ENCODE measurements around the gene LARGE1. TPM values are rescaled to one million over a fixed set of nuclear protein-coding genes. Genes with fewer than 3 reads are reported as not detected.

The LARGE1 gene
- total and polyA plus RNA-seq, 2 experiments from 2014 or later: 1.5 to 12.8 TPM

DNA sequence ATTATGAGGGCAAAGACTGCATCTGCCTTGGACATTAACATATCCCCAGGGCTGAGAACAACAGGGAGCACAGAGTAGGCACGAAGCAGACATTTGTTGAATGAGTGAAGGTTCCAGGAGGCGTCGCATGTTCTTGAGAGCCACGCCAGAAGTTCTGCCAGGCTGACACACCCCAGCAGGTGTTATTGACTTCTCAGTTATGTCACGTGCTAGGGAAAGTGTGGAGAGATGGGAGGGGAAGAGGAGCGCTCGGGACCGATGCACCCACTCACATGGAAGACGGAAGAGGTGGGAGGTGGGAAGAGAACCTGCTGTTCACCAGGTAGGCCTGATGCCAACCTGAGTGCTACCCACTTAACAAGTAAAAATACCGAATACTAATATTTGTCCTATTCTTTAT is 232.8 kb downstream of the LARGE1 start:
- H3K79me2 ChIP-seq (ENCODE audit: insufficient read depth): no peaks in the 10 kb centered on the region
- 95 to 96% methylated on average over 10 of the region's 10 CpGs for WGBS, 2 experiments (ENCODE audit: low coverage in 1 of 2, low lambda C conversion rate in 2 of 2, missing lambda C conversion rate in 2 of 2)
- in situ Hi-C loops (cut with MboI): no loop called here

DNA sequence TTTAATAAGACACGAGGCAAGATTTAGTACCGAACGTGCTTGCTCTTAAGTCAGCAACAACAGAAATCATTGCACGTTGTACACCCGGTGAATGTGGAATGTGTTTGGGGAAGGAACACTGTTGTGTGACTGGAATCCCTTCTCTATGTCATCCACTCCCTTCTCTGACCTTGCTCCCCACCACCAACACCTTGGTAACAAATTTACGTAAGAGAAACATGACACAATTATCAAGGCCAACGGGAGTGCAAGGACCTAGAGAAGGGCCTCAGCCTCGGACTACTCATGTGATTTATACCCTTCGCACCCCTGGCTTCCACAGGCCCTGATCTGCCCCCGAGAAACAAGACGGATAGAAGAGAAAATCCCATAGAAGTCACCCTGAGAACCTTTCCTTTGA is 236.2 kb downstream of the LARGE1 start:
- Histone ChIP-seq H3K27me3 (replicated peaks; ENCODE audit: insufficient read depth) (no peaks in the 10 kb centered on the region), H3F3A (ENCODE audit: insufficient read depth) (no peaks in the 10 kb centered on the region), H3K9me2 (ENCODE audit: insufficient read depth) (no peaks in the 10 kb centered on the region), H3K4me2 (ENCODE audit: unreplicated experiment) (no peak overlapping the region), H3K9ac (no peak overlapping the region), H3K79me2 (ENCODE audit: insufficient read depth) (no peaks in the 10 kb centered on the region), H3K36me3 (ENCODE audit: low read depth) (no peaks in the 10 kb centered on the region), H3K27ac (no peak overlapping the region), H3K4me3 (no peak overlapping the region), H4K20me1 (ENCODE audit: insufficient read depth) (no peaks in the 10 kb centered on the region), H2AFZ (no peak overlapping the region), H3K4me1 (ENCODE audit: insufficient read depth) (no peaks in the 10 kb centered on the region), H3K9me3 (ENCODE audit: low read depth) (no peaks in the 10 kb centered on the region)
- 95% methylated on average over 11 of the region's 11 CpGs for WGBS, 2 experiments (ENCODE audit: low coverage in 1 of 2, low lambda C conversion rate in 2 of 2, missing lambda C conversion rate in 2 of 2)
- DNase-seq: no peak
- in situ Hi-C loops (cut with MboI): no loop called here
- TF ChIP-seq EZH2phosphoT487 (IDR thresholded peaks at IDR 0.05; ENCODE audit: insufficient read depth, low read depth) (no peak), EZH2 (IDR thresholded peaks at IDR 0.05; ENCODE audit: insufficient read depth, poor library complexity, severe bottlenecking) (no peak)

More for the DNA sequence above, 232.8 kb downstream of the LARGE1 start:
- H3K9me3 ChIP-seq (ENCODE audit: low read depth): no peaks in the 10 kb centered on the region
- H4K20me1 ChIP-seq (ENCODE audit: insufficient read depth): no peaks in the 10 kb centered on the region
- no peaks in the 10 kb centered on the region for H3K4me1 ChIP-seq (ENCODE audit: insufficient read depth)
- H3K27ac ChIP-seq: no peak overlapping the region
- no peak overlapping the region for H3K4me2 ChIP-seq (ENCODE audit: unreplicated experiment)
- no peak overlapping the region for H3K9ac ChIP-seq
- H3K27me3 ChIP-seq (replicated peaks; ENCODE audit: insufficient read depth): no peaks in the 10 kb centered on the region
- H2AFZ ChIP-seq: no peak overlapping the region
- no peak for TF ChIP-seq EZH2phosphoT487 (IDR thresholded peaks at IDR 0.05; ENCODE audit: insufficient read depth, low read depth)
- TF ChIP-seq EZH2 (IDR thresholded peaks at IDR 0.05; ENCODE audit: insufficient read depth, poor library complexity, severe bottlenecking): no peak
- no peak overlapping the region for H3K4me3 ChIP-seq
- H3K36me3 ChIP-seq (ENCODE audit: low read depth): no peaks in the 10 kb centered on the region
- DNase-seq: no peak
- no peaks in the 10 kb centered on the region for H3F3A ChIP-seq (ENCODE audit: insufficient read depth)
- no peaks in the 10 kb centered on the region for H3K9me2 ChIP-seq (ENCODE audit: insufficient read depth)

GRCh38 chr22:33682927-33683326 is 237.3 kb downstream of the LARGE1 start:
- no peak for DNase-seq
- Histone ChIP-seq H3F3A (ENCODE audit: insufficient read depth) (no peaks in the 10 kb centered on the region), H3K79me2 (ENCODE audit: insufficient read depth) (no peaks in the 10 kb centered on the region), H3K4me3 (no peak overlapping the region), H3K27ac (no peak overlapping the region), H3K4me2 (ENCODE audit: unreplicated experiment) (no peak overlapping the region), H3K4me1 (ENCODE audit: insufficient read depth) (no peaks in the 10 kb centered on the region), H3K27me3 (replicated peaks; ENCODE audit: insufficient read depth) (no peaks in the 10 kb centered on the region), H3K9ac (no peak overlapping the region), H3K9me3 (ENCODE audit: low read depth) (no peaks in the 10 kb centered on the region), H3K9me2 (ENCODE audit: insufficient read depth) (no peaks in the 10 kb centered on the region), H2AFZ (no peak overlapping the region), H4K20me1 (ENCODE audit: insufficient read depth) (no peaks in the 10 kb centered on the region), H3K36me3 (ENCODE audit: low read depth) (no peaks in the 10 kb centered on the region)
- TF ChIP-seq EZH2 (IDR thresholded peaks at IDR 0.05; ENCODE audit: insufficient read depth, poor library complexity, severe bottlenecking) (no peak), EZH2phosphoT487 (IDR thresholded peaks at IDR 0.05; ENCODE audit: insufficient read depth, low read depth) (no peak)
- WGBS, 2 experiments (ENCODE audit: low coverage in 1 of 2, low lambda C conversion rate in 2 of 2, missing lambda C conversion rate in 2 of 2): 69 to 72% methylated on average over 2 of the region's 2 CpGs
- in situ Hi-C loops (cut with MboI): no loop called here

GRCh38 chr22:33680632-33681031 is 239.6 kb downstream of the LARGE1 start:
- H3K9me2 ChIP-seq (ENCODE audit: insufficient read depth): no peaks in the 10 kb centered on the region
- no peaks in the 10 kb centered on the region for H3K79me2 ChIP-seq (ENCODE audit: insufficient read depth)
- H3K4me3 ChIP-seq: no peak overlapping the region
- H3F3A ChIP-seq (ENCODE audit: insufficient read depth): no peaks in the 10 kb centered on the region
- H3K9me3 ChIP-seq (ENCODE audit: low read depth): no peaks in the 10 kb centered on the region
- no peak overlapping the region for H3K9ac ChIP-seq
- no peaks in the 10 kb centered on the region for H3K36me3 ChIP-seq (ENCODE audit: low read depth)
- H2AFZ ChIP-seq: no peak overlapping the region
- H4K20me1 ChIP-seq (ENCODE audit: insufficient read depth): no peaks in the 10 kb centered on the region
- no peak for DNase-seq
- no peaks in the 10 kb centered on the region for H3K27me3 ChIP-seq (replicated peaks; ENCODE audit: insufficient read depth)
- H3K27ac ChIP-seq: no peak overlapping the region
- WGBS, 2 experiments (ENCODE audit: low coverage in 1 of 2, low lambda C conversion rate in 2 of 2, missing lambda C conversion rate in 2 of 2): 92 to 98% methylated on average over 3 of the region's 3 CpGs
- TF ChIP-seq EZH2 (IDR thresholded peaks at IDR 0.05; ENCODE audit: insufficient read depth, poor library complexity, severe bottlenecking) (no peak), EZH2phosphoT487 (IDR thresholded peaks at IDR 0.05; ENCODE audit: insufficient read depth, low read depth) (no peak)
- in situ Hi-C loops (cut with MboI): no loop called here
- H3K4me1 ChIP-seq (ENCODE audit: insufficient read depth): no peaks in the 10 kb centered on the region
- H3K4me2 ChIP-seq (ENCODE audit: unreplicated experiment): no peak overlapping the region

GRCh38 chr22:33678523-33678922 is 241.8 kb downstream of the LARGE1 start:
- Histone ChIP-seq H3K4me1 (ENCODE audit: insufficient read depth) (no peaks in the 10 kb centered on the region), H3K4me3 (no peak overlapping the region), H3K79me2 (ENCODE audit: insufficient read depth) (no peaks in the 10 kb centered on the region), H3K4me2 (ENCODE audit: unreplicated experiment) (no peak overlapping the region), H3K36me3 (ENCODE audit: low read depth) (no peaks in the 10 kb centered on the region), H3K9me3 (ENCODE audit: low read depth) (no peaks in the 10 kb centered on the region), H3F3A (ENCODE audit: insufficient read depth) (no peaks in the 10 kb centered on the region), H3K9me2 (ENCODE audit: insufficient read depth) (no peaks in the 10 kb centered on the region), H3K27ac (no peak overlapping the region), H3K9ac (no peak overlapping the region), H2AFZ (no peak overlapping the region), H4K20me1 (ENCODE audit: insufficient read depth) (no peaks in the 10 kb centered on the region), H3K27me3 (replicated peaks; ENCODE audit: insufficient read depth) (no peaks in the 10 kb centered on the region)
- WGBS, 2 experiments (ENCODE audit: low coverage in 1 of 2, low lambda C conversion rate in 2 of 2, missing lambda C conversion rate in 2 of 2): 41 to 62% methylated on average over 11 of the region's 11 CpGs
- DNase-seq: peak; percentile 47
- TF ChIP-seq EZH2 (IDR thresholded peaks at IDR 0.05; ENCODE audit: insufficient read depth, poor library complexity, severe bottlenecking) (no peak), EZH2phosphoT487 (IDR thresholded peaks at IDR 0.05; ENCODE audit: insufficient read depth, low read depth) (no peak)
- in situ Hi-C loops (cut with MboI): no loop called here

Measured in GM23248 (cell line).